Superior temporal gyrus (tissue), 1 donor: ENCODE data around the gene ZPLD1.

Experiments used
- DNase-seq: peaks from one replicate; pipeline ENCODE4 v3.0.0-alpha.2; 2016; ENCODE audit errors: extremely low spot score

ZPLD1 gene

GRCh38 chr3:102466001-102466400 lies 31.2 kb downstream of the ZPLD1 start:
- DNase-seq, result no peak

GRCh38 chr3:102470066-102470465 lies 35.3 kb downstream of the ZPLD1 start:
- DNase-seq, result no peak

- no peak for DNase-seq
Measured at GRCh38 chr3:102471001-102471400, 36.2 kb downstream of the ZPLD1 start.

GRCh38 chr3:102471491-102471890 lies 36.7 kb downstream of the ZPLD1 start:
- no peak for DNase-seq

- no peak for DNase-seq
Measured at GRCh38 chr3:102473648-102474047, 38.8 kb downstream of the ZPLD1 start.

- no peak for DNase-seq
Measured at GRCh38 chr3:102474207-102474606, 39.4 kb downstream of the ZPLD1 start.

- no peak for DNase-seq
Measured at GRCh38 chr3:102476198-102476597, 41.4 kb downstream of the ZPLD1 start.

- DNase-seq, result no peak
Measured at GRCh38 chr3:102478160-102478559, 43.3 kb downstream of the ZPLD1 start.

- no peak for DNase-seq
Measured at GRCh38 chr3:102480139-102480538, 45.3 kb downstream of the ZPLD1 start.

GRCh38 chr3:102481050-102481449 lies 46.2 kb downstream of the ZPLD1 start:
- no peak for DNase-seq

- DNase-seq, result no peak
Measured at GRCh38 chr3:102483556-102483955, 48.7 kb downstream of the ZPLD1 start.

GRCh38 chr3:102484363-102484762 lies 49.5 kb downstream of the ZPLD1 start:
- DNase-seq, result no peak

- no peak for DNase-seq
Measured at GRCh38 chr3:102485701-102486100, 50.9 kb downstream of the ZPLD1 start.

- DNase-seq, result no peak
Measured at GRCh38 chr3:102488331-102488730, 53.5 kb downstream of the ZPLD1 start.

GRCh38 chr3:102492300-102492699 lies 57.5 kb downstream of the ZPLD1 start:
- no peak for DNase-seq

GRCh38 chr3:102497571-102497970 lies 62.8 kb downstream of the ZPLD1 start:
- DNase-seq, result no peak

GRCh38 chr3:102505542-102505941 lies 70.7 kb downstream of the ZPLD1 start:
- no peak for DNase-seq

GRCh38 chr3:102510663-102511062 lies 75.8 kb downstream of the ZPLD1 start:
- DNase-seq, result no peak

GRCh38 chr3:102511168-102511567 lies 76.4 kb downstream of the ZPLD1 start:
- DNase-seq, result no peak

- no peak for DNase-seq
Measured at GRCh38 chr3:102511639-102512038, 76.8 kb downstream of the ZPLD1 start.

GRCh38 chr3:102512734-102513504 lies 78.1 kb downstream of the ZPLD1 start:
- DNase-seq, result no peak

GRCh38 chr3:102514241-102514640 lies 79.4 kb downstream of the ZPLD1 start:
- no peak for DNase-seq

GRCh38 chr3:102521246-102521645 lies 86.4 kb downstream of the ZPLD1 start:
- DNase-seq, result no peak

GRCh38 chr3:102525624-102526023 lies 90.8 kb downstream of the ZPLD1 start:
- DNase-seq, result no peak
